GM12875 (cell line): Measurements from ENCODE around the gene BTK.

Experiments used
- H3K4me3 ChIP-seq: one replicate; pipeline ENCODE4 v1.5.1; 2011; ENCODE audit warnings: low read depth, low read length, control low read depth
- CTCF ChIP-seq: IDR thresholded peaks from 2 replicates; pipeline ENCODE4 v1.5.1; 2011; ENCODE audit warnings: low read depth, mild to moderate bottlenecking, control low read depth, inconsistent platforms, low read length, moderate library complexity, borderline replicate concordance; ENCODE audit not compliant: insufficient read depth

The BTK gene

GRCh38 chrX:101385795-101386541, at the start of gene BTK:
Gene BTK, minus strand, starts transcription at chrX:101386191. Its CDS starts 10,907 bp downstream, at chrX:101375284.
- H3K4me3 ChIP-seq, result peak within 1 kb of the TSS; percentile 66
- TF ChIP-seq CTCF, result no peak

- H3K4me3 ChIP-seq, result no peak overlapping the region
- no peak for TF ChIP-seq CTCF
Measured at GRCh38 chrX:101430457-101431078, 44.6 kb upstream of the BTK start.

- no peak overlapping the region for H3K4me3 ChIP-seq
- no peak for TF ChIP-seq CTCF
Measured at GRCh38 chrX:101429934-101430333, 43.9 kb upstream of the BTK start.

GRCh38 chrX:101427954-101428353, 42.0 kb upstream of the BTK start:
- no peak for TF ChIP-seq CTCF
- H3K4me3 ChIP-seq, result no peak overlapping the region

- no peak for TF ChIP-seq CTCF
- H3K4me3 ChIP-seq, result no peak overlapping the region
Measured at GRCh38 chrX:101419489-101419888, 33.5 kb upstream of the BTK start.

GRCh38 chrX:101417981-101418841, 32.2 kb upstream of the BTK start:
- peak overlapping the region; percentile 59 for H3K4me3 ChIP-seq
- no peak for TF ChIP-seq CTCF
